Panc1 (cell line): ENCODE measurements around the gene DAPP1.

ENCODE experiments used
- CTCF ChIP-seq: fragments of 450-650 bp; IDR thresholded peaks from 2 replicates; pipeline ENCODE4 v1.5.1; 2017; ENCODE audit warnings: mild to moderate bottlenecking
- POLR2AphosphoS5 ChIP-seq: IDR thresholded peaks from 2 replicates; pipeline ENCODE4 v1.6.1; 2012; ENCODE audit warnings: mild to moderate bottlenecking, low read depth, low read length, moderate library complexity
- REST ChIP-seq, 2 experiments: IDR thresholded peaks; 2 replicates each; pipeline ENCODE4 v1.6.1; 2011 to 2012; ENCODE audit warnings: low read depth in 2 of 2, control low read depth in 1 of 2, low read length in 1 of 2, mild to moderate bottlenecking in 1 of 2, moderate library complexity in 1 of 2; ENCODE audit not compliant: insufficient read depth in 1 of 2
- SIN3A ChIP-seq: IDR thresholded peaks from 2 replicates; pipeline ENCODE4 v1.6.1; 2012; ENCODE audit warnings: low read depth, mild to moderate bottlenecking, low read length, moderate library complexity, borderline replicate concordance; ENCODE audit not compliant: insufficient read depth

GRCh38 chr4:99841129-99841528, 24.5 kb downstream of the DAPP1 start:
- no peak for TF ChIP-seq CTCF
- TF ChIP-seq REST (IDR thresholded peaks at IDR 0.05; ENCODE audit: insufficient read depth in 1 of 2, low read depth in 2 of 2, low read length in 1 of 2): no peak
- no peak for TF ChIP-seq POLR2AphosphoS5
- no peak for TF ChIP-seq SIN3A
